Loucy (cell line): Measurements from ENCODE around the gene LMBRD2.

Experiments used
- H2AFZ ChIP-seq: fragments of 200-600 bp; sonication (generic); 2 replicates; pipeline ENCODE4 v1.6.0; 2016; ENCODE audit warnings: antibody characterized with exemption, mild to moderate bottlenecking, low read length, moderate library complexity
- H3F3A ChIP-seq: fragments of 200-600 bp; 2 replicates; pipeline ENCODE4 v1.6.0; 2016; ENCODE audit warnings: antibody characterized with exemption, low read depth, mild to moderate bottlenecking
- H3K27me3 ChIP-seq: fragments of 200-600 bp; sonication (generic); 2 replicates; pipeline ENCODE4 v1.6.1; 2014; ENCODE audit warnings: low read length, mild to moderate bottlenecking; ENCODE audit not compliant: insufficient read depth, poor library complexity, severe bottlenecking
- H3K36me3 ChIP-seq: fragments of 200-600 bp; sonication (generic); 2 replicates; pipeline ENCODE4 v1.6.1; 2016; ENCODE audit warnings: low read length; ENCODE audit not compliant: insufficient read depth
- H3K4me1 ChIP-seq: fragments of 200-600 bp; sonication (generic); 2 replicates; pipeline ENCODE4 v1.5.1; 2014; ENCODE audit warnings: low read length, mild to moderate bottlenecking; ENCODE audit not compliant: insufficient read depth, poor library complexity, severe bottlenecking
- H3K4me2 ChIP-seq: fragments of 200-600 bp; sonication (generic); 2 replicates; pipeline ENCODE4 v1.6.0; 2014; ENCODE audit warnings: antibody characterized with exemption, low read length, low read depth, mild to moderate bottlenecking; ENCODE audit not compliant: poor library complexity, severe bottlenecking
- H3K4me3 ChIP-seq: fragments of 200-600 bp; sonication (generic); 2 replicates; pipeline ENCODE4 v1.5.1; 2014; ENCODE audit warnings: low read length, mild to moderate bottlenecking, mixed read lengths; ENCODE audit not compliant: poor library complexity, severe bottlenecking
- H3K79me2 ChIP-seq: fragments of 200-600 bp; sonication (generic); 2 replicates; pipeline ENCODE4 v1.6.1; 2014; ENCODE audit warnings: low read length; ENCODE audit not compliant: insufficient read depth
- H3K9ac ChIP-seq: fragments of 200-600 bp; sonication (generic); 2 replicates; pipeline ENCODE4 v1.6.0; 2014; ENCODE audit warnings: mild to moderate bottlenecking, low read depth, low read length, moderate library complexity; ENCODE audit not compliant: poor library complexity, severe bottlenecking
- H3K9me2 ChIP-seq: fragments of 200-600 bp; sonication (generic); replicated peaks from 2 replicates; pipeline ENCODE4 v1.6.1; 2016; ENCODE audit warnings: low read depth, low read length, mixed read lengths
- H3K9me3 ChIP-seq: fragments of 200-600 bp; sonication (generic); 2 replicates; pipeline ENCODE4 v1.6.1; 2014; ENCODE audit warnings: mild to moderate bottlenecking, antibody characterized with exemption, low read length, low read depth; ENCODE audit not compliant: insufficient read depth
- H4K20me1 ChIP-seq: fragments of 200-600 bp; sonication (generic); 2 replicates; pipeline ENCODE4 v1.6.0; 2014; ENCODE audit warnings: antibody characterized with exemption, low read length, mild to moderate bottlenecking; ENCODE audit not compliant: insufficient read depth, poor library complexity, severe bottlenecking
- CTCF ChIP-seq: fragments of 200-600 bp; sonication (generic); conservative IDR thresholded peaks from 2 replicates; pipeline ENCODE4 v1.5.1; 2014; ENCODE audit warnings: mild to moderate bottlenecking, antibody characterized with exemption, low read length
- EZH2phosphoT487 ChIP-seq: fragments of 200-600 bp; IDR thresholded peaks from 2 replicates; pipeline ENCODE4 v1.6.1; 2018; ENCODE audit warnings: antibody characterized with exemption, mild to moderate bottlenecking, moderate library complexity, borderline replicate concordance

LMBRD2 gene

GRCh38 chr5:36089989-36090388 is 61.7 kb downstream of the LMBRD2 start:
- H3K79me2 ChIP-seq: no peaks in the 10 kb centered on the region
- no peaks in the 10 kb centered on the region for H3F3A ChIP-seq
- H3K4me1 ChIP-seq: no peaks in the 10 kb centered on the region
- no peak for TF ChIP-seq EZH2phosphoT487
- TF ChIP-seq CTCF: peak; percentile 70
- H3K9ac ChIP-seq: no peak overlapping the region
- peaks cover 4% of the 10 kb centered on the region; the same call in 1 of the 2 replicates for H3K9me3 ChIP-seq
- no peaks in the 10 kb centered on the region for H3K27me3 ChIP-seq
- no peak overlapping the region for H3K4me2 ChIP-seq
- H4K20me1 ChIP-seq: no peaks in the 10 kb centered on the region
- H3K36me3 ChIP-seq: no peaks in the 10 kb centered on the region
- H2AFZ ChIP-seq: peak overlapping the region; percentile 61; the same call in 1 of the 2 replicates
- H3K4me3 ChIP-seq: no peak overlapping the region
- H3K9me2 ChIP-seq: no peaks in the 10 kb centered on the region

GRCh38 chr5:36079200-36079781 is 72.4 kb downstream of the LMBRD2 start:
- no peak overlapping the region for H3K9ac ChIP-seq
- no peaks in the 10 kb centered on the region for H3K27me3 ChIP-seq
- H3K36me3 ChIP-seq: no peaks in the 10 kb centered on the region
- H3K79me2 ChIP-seq: no peaks in the 10 kb centered on the region
- no peaks in the 10 kb centered on the region for H3K9me2 ChIP-seq
- no peak overlapping the region for H3K4me3 ChIP-seq
- H4K20me1 ChIP-seq: no peaks in the 10 kb centered on the region
- no peak overlapping the region for H3K4me2 ChIP-seq
- H2AFZ ChIP-seq: peak overlapping the region; percentile 92
- TF ChIP-seq CTCF: peak; percentile 83
- no peak for TF ChIP-seq EZH2phosphoT487
- H3K4me1 ChIP-seq: no peaks in the 10 kb centered on the region
- H3F3A ChIP-seq: no peaks in the 10 kb centered on the region
- H3K9me3 ChIP-seq: no peaks in the 10 kb centered on the region

GRCh38 chr5:36078430-36078829 is 73.3 kb downstream of the LMBRD2 start:
- Histone ChIP-seq H3K9me3 (no peaks in the 10 kb centered on the region), H4K20me1 (no peaks in the 10 kb centered on the region), H3K4me3 (no peak overlapping the region), H3K36me3 (no peaks in the 10 kb centered on the region), H3K79me2 (no peaks in the 10 kb centered on the region), H3K9ac (no peak overlapping the region), H3K4me1 (peaks cover 4% of the 10 kb centered on the region), H3K4me2 (no peak overlapping the region), H3K9me2 (no peaks in the 10 kb centered on the region), H3K27me3 (no peaks in the 10 kb centered on the region), H3F3A (no peaks in the 10 kb centered on the region), H2AFZ (no peak overlapping the region)
- TF ChIP-seq CTCF (no peak), EZH2phosphoT487 (no peak)
